OCI-LY7 (cell line): ENCODE results near the gene STX4.

Experiments
- CTCF ChIP-seq: fragments of 200-600 bp; sonication (generic); conservative IDR thresholded peaks from 2 replicates; pipeline ENCODE4 v1.5.1; 2014; ENCODE audit warnings: mild to moderate bottlenecking, antibody characterized with exemption, low read length, moderate library complexity, mixed read lengths
- EZH2phosphoT487 ChIP-seq: fragments of 200-600 bp; sonication (generic); IDR thresholded peaks from 2 replicates; pipeline ENCODE4 v1.6.1; 2018; ENCODE audit warnings: low read depth, borderline replicate concordance, mild to moderate bottlenecking, mixed run types, antibody characterized with exemption, low read length, moderate library complexity, mixed read lengths

DNA sequence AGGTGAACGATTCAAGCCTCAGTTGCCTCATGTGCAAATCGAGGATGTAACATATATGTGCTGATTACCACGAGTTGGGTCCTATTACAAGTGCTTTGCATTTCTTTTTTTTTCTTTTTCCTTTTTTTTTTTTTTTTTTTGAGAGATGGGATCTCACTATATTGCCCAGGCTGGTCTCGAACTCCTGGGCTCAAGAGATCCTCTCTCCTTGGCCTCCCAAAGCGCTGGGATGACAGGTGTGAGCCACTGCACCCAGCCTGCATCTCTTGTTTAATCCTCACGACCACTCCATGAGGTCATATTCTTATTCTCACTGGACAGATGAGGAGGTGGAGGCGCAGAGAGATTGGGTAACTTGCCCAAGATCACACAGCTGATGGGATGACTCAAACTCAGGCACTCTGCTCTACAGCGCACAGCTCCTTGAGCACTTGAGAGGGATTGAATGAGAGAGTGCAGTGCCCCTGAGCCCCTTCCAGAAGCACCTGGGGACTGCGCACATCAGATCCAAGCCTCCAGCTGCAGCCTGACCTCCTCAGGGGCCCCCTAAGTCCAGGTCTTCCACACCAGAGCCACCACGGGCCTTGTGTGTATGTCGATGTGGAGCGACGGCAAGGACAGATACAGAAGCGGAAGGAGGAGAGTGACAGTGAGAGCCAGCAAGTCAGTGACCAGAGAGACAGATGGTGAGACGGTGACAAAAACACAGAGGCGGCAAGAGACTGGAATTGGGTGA, 27.8 kb upstream of the STX4 start:
- TF ChIP-seq CTCF (no peak), EZH2phosphoT487 (no peak)
